HepG2 (cell line): ENCODE results near the gene SLAIN2. TPM values are rescaled to one million over a fixed set of nuclear protein-coding genes. Genes with fewer than 3 reads are reported as not detected.

Source experiments
- ATAC-seq: fragments of 200-7000 bp; cut with Tn5 transposase; 3 replicates; pipeline ENCODE4 v1.9.1; 2020; ENCODE audit warnings: mild to moderate bottlenecking, moderate library complexity
- BruUV-seq: library from RNA; stranded (reverse); fragments of 400-500 nt; replicated peaks from 2 replicates; lab custom pipeline; 2021; lab: Mats Ljungman, UMichigan
- CTCF ChIA-PET: fragments of 300-600 bp; formaldehyde crosslinking; extraction: SDS; loops from one replicate; lab custom pipeline; 2021; ENCODE audit warnings: low total read pairs, inconsistent platforms, low intra/inter-chr PET ratio; lab: Yijun Ruan, JAX
- POLR2A ChIA-PET: fragments of 350-600 bp; sonication (Branson Sonifier 250); formaldehyde crosslinking; loops from one replicate; lab custom pipeline; 2020; ENCODE audit warnings: antibody characterized with exemption, inconsistent platforms; lab: Yijun Ruan, JAX
- DNase-seq: peaks from one replicate; pipeline ENCODE4 v3.0.0-alpha.2; 2015; ENCODE audit warnings: low spot score
- FAIRE-seq: peaks from 3 replicates; lab custom pipeline; 2011; peaks lifted over from hg19 to GRCh38; lab: Jason Lieb, UNC
- H2AFZ ChIP-seq: one replicate; pipeline ENCODE4 v1.6.1; 2011; ENCODE audit warnings: low read length, inconsistent platforms
- H3K27ac ChIP-seq: fragments of 300-600 bp; 3 replicates; pipeline ENCODE4 v1.8.0; 2011; ENCODE audit warnings: mixed run types, mild to moderate bottlenecking, mixed read lengths, low read length, inconsistent platforms; ENCODE audit not compliant: insufficient read depth; ENCODE audit errors: extremely low read length
- H3K27me3 ChIP-seq, 2 experiments: fragments of 200-600 bp in 1 of 2; 2 replicates in 1 of 2; 3 replicates in 1 of 2; pipeline versions ENCODE4 v1.6.0 to v1.8.0; 2011; ENCODE audit warnings: low read length in 2 of 2, mild to moderate bottlenecking in 2 of 2, moderate library complexity in 2 of 2, inconsistent platforms in 1 of 2; ENCODE audit not compliant: insufficient read depth in 2 of 2, control insufficient read depth in 1 of 2
- H3K36me3 ChIP-seq, 2 experiments: fragments of 200-600 bp in 1 of 2; replicated peaks in 1 of 2; 2 replicates in 1 of 2; 3 replicates in 1 of 2; pipeline versions ENCODE4 v1.5.1 to v1.8.0; 2011; ENCODE audit warnings: low read length in 2 of 2, inconsistent platforms in 1 of 2; ENCODE audit not compliant: insufficient read depth in 2 of 2, control insufficient read depth in 1 of 2
- H3K4me1 ChIP-seq: 2 replicates; pipeline ENCODE4 v1.5.1; 2012; ENCODE audit warnings: low read length, inconsistent platforms; ENCODE audit not compliant: insufficient read depth
- H3K4me2 ChIP-seq: 2 replicates; pipeline ENCODE4 v1.6.0; 2011; ENCODE audit warnings: low read depth, low read length, inconsistent platforms
- H3K4me3 ChIP-seq, 3 experiments: fragments of 200-600 bp in 1 of 3; sonication (generic), shearing (Covaris generic) in 1 of 3; replicated peaks in 1 of 3; 2 replicates each; pipeline ENCODE4 v1.5.1; 2011 to 2016; ENCODE audit warnings: low read length in 3 of 3, inconsistent platforms in 2 of 3, low read depth in 2 of 3, mild to moderate bottlenecking in 2 of 3, control low read depth in 1 of 3, mixed read lengths in 1 of 3; ENCODE audit not compliant: insufficient read depth in 1 of 3
- H3K79me2 ChIP-seq: one replicate; pipeline ENCODE4 v1.6.1; 2011; ENCODE audit warnings: low read length, inconsistent platforms; ENCODE audit not compliant: insufficient read depth
- H3K9ac ChIP-seq: 2 replicates; pipeline ENCODE4 v1.6.0; 2011; ENCODE audit warnings: mild to moderate bottlenecking, low read depth, low read length, inconsistent platforms; ENCODE audit not compliant: insufficient read depth
- H3K9me3 ChIP-seq: 2 replicates; pipeline ENCODE4 v1.5.1; 2012; ENCODE audit warnings: mild to moderate bottlenecking, low read length
- H4K20me1 ChIP-seq: 2 replicates; pipeline ENCODE4 v1.6.0; 2011; ENCODE audit warnings: inconsistent platforms, mild to moderate bottlenecking, low read length, moderate library complexity; ENCODE audit not compliant: insufficient read depth
- HNF4A ChIP-seq: sonication (generic); formaldehyde crosslinking; IDR thresholded peaks from 2 replicates; pipeline ENCODE4 v1.4.0; 2020; ENCODE audit warnings: missing genetic modification reagents
- SRY ChIP-seq: sonication (generic); formaldehyde crosslinking; IDR thresholded peaks from 2 replicates; pipeline ENCODE4 v1.8.0; 2022; ENCODE audit warnings: mild to moderate bottlenecking, missing genetic modification reagents
- ZBTB42 ChIP-seq: sonication (generic); formaldehyde crosslinking; IDR thresholded peaks from 2 replicates; pipeline ENCODE4 v1.5.0; 2020; ENCODE audit warnings: mild to moderate bottlenecking, missing genetic modification reagents
- ZFYVE20 ChIP-seq: sonication (generic); formaldehyde crosslinking; IDR thresholded peaks from 2 replicates; pipeline ENCODE4 v1.8.0; 2023; ENCODE audit warnings: low read depth, mild to moderate bottlenecking, moderate library complexity, missing genetic modification reagents, borderline replicate concordance
- ZNF12 ChIP-seq: sonication (generic); formaldehyde crosslinking; IDR thresholded peaks from 2 replicates; pipeline ENCODE4 v1.5.0; 2020; ENCODE audit warnings: missing genetic modification reagents
- ZNF547 ChIP-seq: sonication (generic); formaldehyde crosslinking; IDR thresholded peaks from 2 replicates; pipeline ENCODE4 v1.5.1; 2020; ENCODE audit warnings: mild to moderate bottlenecking, missing genetic modification reagents
- WGBS: methylation state at CpG from one replicate; pipeline ENCODE4 v1.1.6; 2017; ENCODE audit warnings: low lambda C conversion rate; 5-methylcytosine and 5-hydroxymethylcytosine counted together
- in situ Hi-C: cut with HindIII; loops from 2 replicates; pipeline ENCODE4 v1.10.0; 2017; ENCODE audit warnings: low pct_unique_long_range_greater_than_20kb; ENCODE audit not compliant: extremely low pct_ligation_motif_present
- intact Hi-C: fragments of 100-400 bp; cut with micrococcal nuclease; formaldehyde crosslinking; loops from one replicate; pipeline ENCODE4 v1.10.0; 2022; ENCODE audit not compliant: unreplicated experiment
- polyA plus RNA-seq, 8 experiments: library from polyadenylated mRNA; depleted of rRNA in 3 of 8; stranded (reverse) in 7 of 8; unstranded in 1 of 8; fragments of >200 nt; fragmentation: Illumina TruSeq in 4 of 8; extraction: Trizol in 4 of 8; gene quantifications; 2 replicates each; pipeline versions ENCODE4 v1.2.1 to v1.2.3, GENCODE V29; 2011 to 2016; ENCODE audit warnings: low read depth in 4 of 8, missing spikeins in 1 of 8, mixed read lengths in 1 of 8; ENCODE audit not compliant: insufficient read depth in 1 of 8
- total RNA-seq, 5 experiments: library from RNA; depleted of rRNA; stranded (reverse); fragments of >200 nt; fragmentation: Illumina TruSeq; extraction: Trizol; gene quantifications; 2 replicates each; pipeline ENCODE4 v1.2.3, GENCODE V29; 2016; ENCODE audit warnings: low read depth in 1 of 5
- TF ChIP-seq, protein P1 (sequence below): sonication (generic); formaldehyde crosslinking; IDR thresholded peaks from 2 replicates; pipeline ENCODE4 v1.5.1; 2020; ENCODE audit warnings: mild to moderate bottlenecking, missing genetic modification reagents, borderline replicate concordance
- TF ChIP-seq, protein P2 (sequence below): sonication (generic); formaldehyde crosslinking; IDR thresholded peaks from 2 replicates; pipeline ENCODE4 v1.4.0; 2020; ENCODE audit warnings: mild to moderate bottlenecking, missing genetic modification reagents
- TF ChIP-seq, protein P3 (sequence below): sonication (generic); formaldehyde crosslinking; IDR thresholded peaks from 2 replicates; pipeline ENCODE4 v1.4.0; 2020; ENCODE audit warnings: low read depth, mild to moderate bottlenecking, missing genetic modification reagents

The SLAIN2 gene
- total and polyA plus RNA-seq, 2 of the 13 experiments (the other 11 are each of a cell fraction or from before 2014, with no cell fraction given): 20.7 to 22.5 TPM

DNA sequence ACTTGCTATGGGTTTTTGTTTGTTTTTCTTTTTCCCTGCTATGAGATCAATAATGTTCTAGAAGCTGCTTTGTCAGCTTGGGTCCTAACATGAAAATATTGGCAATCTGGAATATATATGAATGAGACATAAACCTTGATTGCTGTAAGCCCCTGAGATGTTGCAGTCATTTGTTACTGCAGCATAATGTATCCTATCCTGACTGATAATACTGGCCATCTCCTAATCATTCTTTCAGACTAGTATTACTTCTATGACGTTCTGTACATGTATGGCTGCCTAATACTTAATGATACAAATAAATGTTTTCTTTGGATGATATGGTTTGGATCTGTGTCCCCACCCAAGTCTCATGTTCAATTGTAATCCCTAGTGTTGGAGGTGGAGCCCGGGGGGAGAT, 19.3 kb upstream of the SLAIN2 start:
- Histone ChIP-seq H3K27ac (no peak overlapping the region), H3K79me2 (no peaks in the 10 kb centered on the region), H3K4me3 (no peak overlapping the region), H3K36me3 (no peaks in the 10 kb centered on the region), H3K9me3 (no peaks in the 10 kb centered on the region), H2AFZ (no peak overlapping the region), H3K4me1 (no peaks in the 10 kb centered on the region), H3K4me2 (no peak overlapping the region), H3K27me3 (peaks cover 0 to 3% of the 10 kb centered on the region in 2 experiments; a peak in 1 of 5 replicates), H4K20me1 (no peaks in the 10 kb centered on the region), H3K9ac (no peak overlapping the region)
- ATAC-seq (no peak), DNase-seq (no peak), FAIRE-seq (no peak)
- BruUV-seq: no TSS peak
- CTCF ChIA-PET: no interaction called here
- intact Hi-C loops: no loop called here
- TF ChIP-seq, protein P1, sequence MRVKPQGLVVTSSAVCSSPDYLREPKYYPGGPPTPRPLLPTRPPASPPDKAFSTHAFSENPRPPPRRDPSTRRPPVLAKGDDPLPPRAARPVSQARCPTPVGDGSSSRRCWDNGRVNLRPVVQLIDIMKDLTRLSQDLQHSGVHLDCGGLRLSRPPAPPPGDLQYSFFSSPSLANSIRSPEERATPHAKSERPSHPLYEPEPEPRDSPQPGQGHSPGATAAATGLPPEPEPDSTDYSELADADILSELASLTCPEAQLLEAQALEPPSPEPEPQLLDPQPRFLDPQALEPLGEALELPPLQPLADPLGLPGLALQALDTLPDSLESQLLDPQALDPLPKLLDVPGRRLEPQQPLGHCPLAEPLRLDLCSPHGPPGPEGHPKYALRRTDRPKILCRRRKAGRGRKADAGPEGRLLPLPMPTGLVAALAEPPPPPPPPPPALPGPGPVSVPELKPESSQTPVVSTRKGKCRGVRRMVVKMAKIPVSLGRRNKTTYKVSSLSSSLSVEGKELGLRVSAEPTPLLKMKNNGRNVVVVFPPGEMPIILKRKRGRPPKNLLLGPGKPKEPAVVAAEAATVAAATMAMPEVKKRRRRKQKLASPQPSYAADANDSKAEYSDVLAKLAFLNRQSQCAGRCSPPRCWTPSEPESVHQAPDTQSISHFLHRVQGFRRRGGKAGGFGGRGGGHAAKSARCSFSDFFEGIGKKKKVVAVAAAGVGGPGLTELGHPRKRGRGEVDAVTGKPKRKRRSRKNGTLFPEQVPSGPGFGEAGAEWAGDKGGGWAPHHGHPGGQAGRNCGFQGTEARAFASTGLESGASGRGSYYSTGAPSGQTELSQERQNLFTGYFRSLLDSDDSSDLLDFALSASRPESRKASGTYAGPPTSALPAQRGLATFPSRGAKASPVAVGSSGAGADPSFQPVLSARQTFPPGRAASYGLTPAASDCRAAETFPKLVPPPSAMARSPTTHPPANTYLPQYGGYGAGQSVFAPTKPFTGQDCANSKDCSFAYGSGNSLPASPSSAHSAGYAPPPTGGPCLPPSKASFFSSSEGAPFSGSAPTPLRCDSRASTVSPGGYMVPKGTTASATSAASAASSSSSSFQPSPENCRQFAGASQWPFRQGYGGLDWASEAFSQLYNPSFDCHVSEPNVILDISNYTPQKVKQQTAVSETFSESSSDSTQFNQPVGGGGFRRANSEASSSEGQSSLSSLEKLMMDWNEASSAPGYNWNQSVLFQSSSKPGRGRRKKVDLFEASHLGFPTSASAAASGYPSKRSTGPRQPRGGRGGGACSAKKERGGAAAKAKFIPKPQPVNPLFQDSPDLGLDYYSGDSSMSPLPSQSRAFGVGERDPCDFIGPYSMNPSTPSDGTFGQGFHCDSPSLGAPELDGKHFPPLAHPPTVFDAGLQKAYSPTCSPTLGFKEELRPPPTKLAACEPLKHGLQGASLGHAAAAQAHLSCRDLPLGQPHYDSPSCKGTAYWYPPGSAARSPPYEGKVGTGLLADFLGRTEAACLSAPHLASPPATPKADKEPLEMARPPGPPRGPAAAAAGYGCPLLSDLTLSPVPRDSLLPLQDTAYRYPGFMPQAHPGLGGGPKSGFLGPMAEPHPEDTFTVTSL (CRISPR knock-in tag): no peak
- TF ChIP-seq ZNF12 (CRISPR knock-in tag): peak; percentile 94
- WGBS: 4% methylated on average over 2 of the region's 2 CpGs
- POLR2A ChIA-PET: no interaction called here
- in situ Hi-C loops: no loop called here

DNA sequence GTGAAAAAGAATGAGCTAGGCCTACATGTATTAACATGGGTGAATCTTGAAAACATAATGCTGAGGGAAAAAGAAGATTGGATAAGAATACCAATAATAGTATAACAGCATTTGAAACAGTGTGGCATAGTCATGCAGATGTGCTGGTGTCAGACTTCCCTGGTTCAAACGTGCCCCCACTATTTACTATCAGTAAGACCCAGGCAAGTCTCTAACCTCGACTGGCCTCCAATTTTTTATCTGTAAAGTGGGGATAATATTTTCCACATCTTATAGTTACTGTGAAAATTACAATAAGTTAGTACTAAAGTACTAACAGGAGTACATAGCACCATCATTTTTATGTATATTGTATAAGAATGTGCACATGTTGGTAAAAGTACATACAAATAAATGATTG, 17.0 kb upstream of the SLAIN2 start:
- in situ Hi-C loops (no loop called here), intact Hi-C loops (no loop called here)
- H3K9ac ChIP-seq: no peak overlapping the region
- H2AFZ ChIP-seq: no peak overlapping the region
- TF ChIP-seq HNF4A (CRISPR knock-in tag) (no peak), SRY (no peak), ZNF547 (CRISPR knock-in tag) (no peak), ZBTB42 (CRISPR knock-in tag) (no peak), ZFYVE20 (CRISPR knock-in tag) (no peak)
- TF ChIP-seq, protein P2, sequence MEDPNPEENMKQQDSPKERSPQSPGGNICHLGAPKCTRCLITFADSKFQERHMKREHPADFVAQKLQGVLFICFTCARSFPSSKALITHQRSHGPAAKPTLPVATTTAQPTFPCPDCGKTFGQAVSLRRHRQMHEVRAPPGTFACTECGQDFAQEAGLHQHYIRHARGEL: no peak
- TF ChIP-seq, protein P3, sequence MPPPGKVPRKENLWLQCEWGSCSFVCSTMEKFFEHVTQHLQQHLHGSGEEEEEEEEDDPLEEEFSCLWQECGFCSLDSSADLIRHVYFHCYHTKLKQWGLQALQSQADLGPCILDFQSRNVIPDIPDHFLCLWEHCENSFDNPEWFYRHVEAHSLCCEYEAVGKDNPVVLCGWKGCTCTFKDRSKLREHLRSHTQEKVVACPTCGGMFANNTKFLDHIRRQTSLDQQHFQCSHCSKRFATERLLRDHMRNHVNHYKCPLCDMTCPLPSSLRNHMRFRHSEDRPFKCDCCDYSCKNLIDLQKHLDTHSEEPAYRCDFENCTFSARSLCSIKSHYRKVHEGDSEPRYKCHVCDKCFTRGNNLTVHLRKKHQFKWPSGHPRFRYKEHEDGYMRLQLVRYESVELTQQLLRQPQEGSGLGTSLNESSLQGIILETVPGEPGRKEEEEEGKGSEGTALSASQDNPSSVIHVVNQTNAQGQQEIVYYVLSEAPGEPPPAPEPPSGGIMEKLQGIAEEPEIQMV (CRISPR knock-in tag): no peak
- no peaks in the 10 kb centered on the region for H3K79me2 ChIP-seq
- no peaks in the 10 kb centered on the region for H4K20me1 ChIP-seq
- POLR2A ChIA-PET: no interaction called here
- H3K4me1 ChIP-seq: peaks cover 7% of the 10 kb centered on the region
- no peak overlapping the region for H3K4me2 ChIP-seq
- DNase-seq: no peak
- H3K9me3 ChIP-seq: no peaks in the 10 kb centered on the region
- no peaks in the 10 kb centered on the region for H3K36me3 ChIP-seq
- FAIRE-seq: no peak
- no peak for ATAC-seq
- H3K27me3 ChIP-seq: peaks cover 0 to 10% of the 10 kb centered on the region in 2 experiments; a peak in 3 of 5 replicates
- CTCF ChIA-PET: no interaction called here
- H3K27ac ChIP-seq: no peak overlapping the region
- 0% methylated on average over 2 of the region's 2 CpGs for WGBS
- no TSS peak for BruUV-seq
- H3K4me3 ChIP-seq: no peak overlapping the region
